Left lung (tissue), 14 donors: ENCODE measurements around the gene NES. TPM values are rescaled to one million over a fixed set of nuclear protein-coding genes. Genes with fewer than 3 reads are reported as not detected.

Experiments used
- ATAC-seq: fragments of 200-7000 bp; cut with Tn5 transposase; one replicate; pipeline ENCODE4 v1.9.1; 2020; ENCODE audit warnings: moderate library complexity
- DNase-seq, 4 donors: peaks; one replicate each; pipeline ENCODE4 v3.0.0-alpha.2; 2013 to 2020
- H3K27ac ChIP-seq, 2 donors: fragments of 200-600 bp; sonication (generic) in 1 of 2; one replicate each; pipeline versions ENCODE4 v1.5.0 to v1.8.0; 2020 to 2021
- H3K27me3 ChIP-seq, 2 donors: fragments of 200-600 bp; sonication (generic) in 1 of 2; one replicate each; pipeline versions ENCODE4 v1.5.0 to v1.8.0; 2020 to 2021
- H3K36me3 ChIP-seq, 2 donors: fragments of 200-600 bp; sonication (generic) in 1 of 2; one replicate each; pipeline versions ENCODE4 v1.5.0 to v1.8.0; 2020 to 2021
- H3K4me1 ChIP-seq, 2 donors: fragments of 200-600 bp; one replicate each; pipeline ENCODE4 v1.8.0; 2021
- H3K4me3 ChIP-seq, 2 donors: fragments of 200-600 bp; sonication (generic) in 1 of 2; one replicate each; pipeline versions ENCODE4 v1.5.0 to v1.8.0; 2020 to 2021; ENCODE audit warnings: mild to moderate bottlenecking in 1 of 2
- H3K9me3 ChIP-seq, 2 donors: fragments of 200-600 bp; sonication (generic) in 1 of 2; one replicate each; pipeline versions ENCODE4 v1.5.0 to v1.8.0; 2020 to 2021
- intact Hi-C, 2 donors: fragments of 100-400 bp; cut with DNase I; formaldehyde crosslinking; loops; one replicate each; pipeline versions ENCODE4 v1.11.2 to v1.14.2; 2022
- long read RNA-seq, 12 donors: library from polyadenylated mRNA in 2 of 12; unstranded in 2 of 12; transcript quantifications; one replicate each; pipeline ENCODE4 v2.0.0 and lab custom pipeline, GENCODE V29; 2019 to 2026
- polyA plus RNA-seq, 6 donors: library from polyadenylated mRNA; unstranded; fragments of 120-200 nt; gene quantifications; one replicate each; pipeline ENCODE4 v1.2.1, GENCODE V29; 2013; ENCODE audit not compliant: insufficient read length in 6 of 6
- total RNA-seq, 2 donors: library from RNA; stranded (reverse); fragmentation: NEBNext Ultra II Directional; extraction: Animal tissue kit (Norgen Biotek cat#: 25700); gene quantifications; one replicate each; pipeline ENCODE4 v1.2.1, GENCODE V29; 2021
- TF ChIP-seq, protein P1 (sequence below), 2 donors: fragments of 200-600 bp; sonication (generic) in 1 of 2; IDR thresholded peaks; one replicate each; pipeline versions ENCODE4 v1.5.0 to v1.8.0; 2021; ENCODE audit warnings: antibody characterized with exemption in 2 of 2
- donor health status: DM: no; HTN: yes; CAD: no.
- donor health status: DM: no; HTN: no; CAD: no.

Gene NES
- total RNA-seq (10 to 100 TPM; 56.9 to 58.5 TPM), polyA plus RNA-seq (10 to 100 TPM; 54.9 to 84.0 (median 71.8) TPM)
- long read RNA-seq, donor 1, full-length matches to known transcripts, result 21 of 26 reads
- long read RNA-seq, donor 1, partial matches to known transcripts, result 5 of 26 reads
- long read RNA-seq, donor 1, other reads (novel, unspliced or antisense), result 0 of 26 reads
- long read RNA-seq, donor 2, full-length matches to known transcripts, result 27 of 27 reads
- long read RNA-seq, donor 2, partial matches to known transcripts, result 0 of 27 reads
- long read RNA-seq, donor 2, other reads (novel, unspliced or antisense), result 0 of 27 reads
- long read RNA-seq, donor 3, full-length matches to known transcripts, result 25 of 25 reads
- long read RNA-seq, donor 3, partial matches to known transcripts, result 0 of 25 reads
- long read RNA-seq, donor 3, other reads (novel, unspliced or antisense), result 0 of 25 reads
- long read RNA-seq, donor 4, full-length matches to known transcripts, result 3 of 9 reads
- long read RNA-seq, donor 4, partial matches to known transcripts, result 0 of 9 reads
- long read RNA-seq, donor 4, other reads (novel, unspliced or antisense), result 6 of 9 reads
- long read RNA-seq, donor 5, full-length matches to known transcripts, result 6 of 6 reads
- long read RNA-seq, donor 5, partial matches to known transcripts, result 0 of 6 reads
- long read RNA-seq, donor 5, other reads (novel, unspliced or antisense), result 0 of 6 reads
- long read RNA-seq, donor 6, full-length matches to known transcripts, result 10 of 10 reads
- long read RNA-seq, donor 6, partial matches to known transcripts, result 0 of 10 reads
- long read RNA-seq, donor 6, other reads (novel, unspliced or antisense), result 0 of 10 reads
- long read RNA-seq, donor 7, full-length matches to known transcripts, result 3 of 3 reads
- long read RNA-seq, donor 7, partial matches to known transcripts, result 0 of 3 reads
- long read RNA-seq, donor 7, other reads (novel, unspliced or antisense), result 0 of 3 reads
- long read RNA-seq, donor 8, full-length matches to known transcripts, result 8 of 8 reads
- long read RNA-seq, donor 8, partial matches to known transcripts, result 0 of 8 reads
- long read RNA-seq, donor 8, other reads (novel, unspliced or antisense), result 0 of 8 reads
- long read RNA-seq, donor 9, result 0 reads
- long read RNA-seq, donor 10, full-length matches to known transcripts, result 16 of 21 reads
- long read RNA-seq, donor 10, partial matches to known transcripts, result 1 of 21 reads
- long read RNA-seq, donor 10, other reads (novel, unspliced or antisense), result 4 of 21 reads
- long read RNA-seq, donor 11, full-length matches to known transcripts, result 28 of 28 reads
- long read RNA-seq, donor 11, partial matches to known transcripts, result 0 of 28 reads
- long read RNA-seq, donor 11, other reads (novel, unspliced or antisense), result 0 of 28 reads
- long read RNA-seq, donor 12, full-length matches to known transcripts, result 13 of 13 reads
- long read RNA-seq, donor 12, partial matches to known transcripts, result 0 of 13 reads
- long read RNA-seq, donor 12, other reads (novel, unspliced or antisense), result 0 of 13 reads

DNA sequence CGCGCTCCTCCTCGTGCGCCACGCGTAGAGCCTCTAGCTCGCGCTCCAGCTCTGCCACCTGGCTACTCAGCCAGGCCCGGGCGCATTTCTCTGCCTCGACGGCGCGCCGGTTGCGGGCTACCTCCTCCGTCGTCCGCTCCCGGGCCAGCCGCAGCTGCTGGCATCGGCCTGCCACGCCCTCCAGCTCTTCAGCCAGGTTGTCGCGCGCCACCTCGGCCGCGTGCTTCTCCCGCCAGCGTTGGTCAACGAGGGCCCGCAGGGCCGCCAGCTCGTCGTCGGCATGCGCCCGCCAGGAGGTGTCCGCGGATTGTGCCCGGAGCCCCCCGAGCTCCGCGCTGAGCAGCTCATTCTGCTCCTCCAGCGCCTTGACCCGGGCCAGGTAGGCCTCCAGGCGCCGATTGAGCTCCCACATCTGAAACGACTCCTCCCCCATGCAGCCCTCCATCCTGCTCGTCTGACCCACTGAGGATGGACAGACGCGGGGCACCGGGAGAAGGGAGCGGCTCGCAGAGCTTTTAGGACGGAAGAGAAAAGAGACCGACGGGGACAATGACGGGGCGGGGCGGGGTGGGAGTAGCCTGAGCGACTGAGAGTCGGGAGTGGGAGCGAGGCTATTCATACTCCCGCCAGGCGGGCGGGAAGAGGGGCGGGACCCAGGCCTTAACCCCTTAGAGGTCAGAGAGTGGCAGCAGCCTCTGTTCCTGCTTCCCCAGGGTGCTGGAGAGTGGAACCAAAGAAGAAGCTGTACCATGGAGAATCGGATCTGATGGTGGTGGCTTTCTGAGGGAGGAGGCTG, at the start of gene NES:
NES (minus strand) TSS at position 588 of the 796 bp plus-strand sequence; CDS start at position 445, 143 bp downstream.
- Histone ChIP-seq H3K27ac (peak within 1 kb of the TSS; percentile 67 to 76), H3K4me1 (peaks cover 0 to 36% of the 10 kb centered on the region in 2 donors), H3K9me3 (no peaks in the 10 kb centered on the region), H3K36me3 (no peaks in the 10 kb centered on the region), H3K4me3 (peak within 1 kb of the TSS; percentile 41 to 53), H3K27me3 (peaks cover 23 to 85% of the 10 kb centered on the region in 2 donors)
- intact Hi-C loops, result no loop called here
- ATAC-seq (peak; percentile 80), DNase-seq (peak in 3 of 4 donors; percentile 59 to 84 (median 77))
- TF ChIP-seq, protein P1, sequence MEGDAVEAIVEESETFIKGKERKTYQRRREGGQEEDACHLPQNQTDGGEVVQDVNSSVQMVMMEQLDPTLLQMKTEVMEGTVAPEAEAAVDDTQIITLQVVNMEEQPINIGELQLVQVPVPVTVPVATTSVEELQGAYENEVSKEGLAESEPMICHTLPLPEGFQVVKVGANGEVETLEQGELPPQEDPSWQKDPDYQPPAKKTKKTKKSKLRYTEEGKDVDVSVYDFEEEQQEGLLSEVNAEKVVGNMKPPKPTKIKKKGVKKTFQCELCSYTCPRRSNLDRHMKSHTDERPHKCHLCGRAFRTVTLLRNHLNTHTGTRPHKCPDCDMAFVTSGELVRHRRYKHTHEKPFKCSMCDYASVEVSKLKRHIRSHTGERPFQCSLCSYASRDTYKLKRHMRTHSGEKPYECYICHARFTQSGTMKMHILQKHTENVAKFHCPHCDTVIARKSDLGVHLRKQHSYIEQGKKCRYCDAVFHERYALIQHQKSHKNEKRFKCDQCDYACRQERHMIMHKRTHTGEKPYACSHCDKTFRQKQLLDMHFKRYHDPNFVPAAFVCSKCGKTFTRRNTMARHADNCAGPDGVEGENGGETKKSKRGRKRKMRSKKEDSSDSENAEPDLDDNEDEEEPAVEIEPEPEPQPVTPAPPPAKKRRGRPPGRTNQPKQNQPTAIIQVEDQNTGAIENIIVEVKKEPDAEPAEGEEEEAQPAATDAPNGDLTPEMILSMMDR (IDR thresholded peaks at IDR 0.05), result no peak

DNA sequence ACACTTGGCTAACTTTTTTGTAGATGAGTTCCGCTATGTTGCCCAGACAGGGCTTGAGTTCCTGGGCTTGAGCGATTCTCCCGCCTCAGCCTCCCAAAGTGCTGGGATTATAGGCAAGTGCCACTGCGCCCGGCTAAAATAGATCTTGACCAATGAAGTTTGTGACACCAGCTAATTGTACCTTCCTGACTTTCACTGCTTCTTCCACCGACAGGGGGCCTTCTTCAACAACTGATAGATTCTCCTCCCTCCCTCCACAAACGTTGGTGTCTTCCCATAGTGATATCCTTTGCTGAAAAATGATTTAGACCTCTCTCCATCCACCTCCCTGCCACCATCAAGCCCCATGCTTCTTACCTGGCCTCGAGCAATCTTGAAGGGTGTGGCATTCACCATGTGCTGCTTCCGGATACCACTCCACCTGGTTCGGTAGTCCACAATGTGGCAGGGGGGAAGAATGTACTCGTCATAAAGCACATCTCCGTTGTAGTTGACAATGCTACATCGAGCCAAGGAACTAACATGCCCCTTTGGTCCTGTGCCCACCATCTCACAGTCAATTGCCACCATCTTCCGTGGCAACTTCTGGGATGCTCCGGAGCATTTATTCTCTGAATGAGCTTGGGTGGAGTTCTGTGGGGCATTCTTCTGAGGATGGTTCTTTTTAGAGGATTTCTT, 49.5 kb upstream of the NES start:
- Histone ChIP-seq H3K4me1 (peaks cover 32 to 56% of the 10 kb centered on the region in 2 donors), H3K27me3 (no peaks in the 10 kb centered on the region), H3K4me3 (peak overlapping the region in 1 of 2 donors; percentile 64), H3K27ac (no peak overlapping the region), H3K36me3 (peaks cover 5 to 42% of the 10 kb centered on the region in 2 donors), H3K9me3 (no peaks in the 10 kb centered on the region)
- ATAC-seq (peak; percentile 9), DNase-seq (peak in 1 of 4 donors; percentile 40)
- TF ChIP-seq, protein P1 (IDR thresholded peaks at IDR 0.05), result peak; percentile 18 to 33
- intact Hi-C loops, result no loop called here

DNA sequence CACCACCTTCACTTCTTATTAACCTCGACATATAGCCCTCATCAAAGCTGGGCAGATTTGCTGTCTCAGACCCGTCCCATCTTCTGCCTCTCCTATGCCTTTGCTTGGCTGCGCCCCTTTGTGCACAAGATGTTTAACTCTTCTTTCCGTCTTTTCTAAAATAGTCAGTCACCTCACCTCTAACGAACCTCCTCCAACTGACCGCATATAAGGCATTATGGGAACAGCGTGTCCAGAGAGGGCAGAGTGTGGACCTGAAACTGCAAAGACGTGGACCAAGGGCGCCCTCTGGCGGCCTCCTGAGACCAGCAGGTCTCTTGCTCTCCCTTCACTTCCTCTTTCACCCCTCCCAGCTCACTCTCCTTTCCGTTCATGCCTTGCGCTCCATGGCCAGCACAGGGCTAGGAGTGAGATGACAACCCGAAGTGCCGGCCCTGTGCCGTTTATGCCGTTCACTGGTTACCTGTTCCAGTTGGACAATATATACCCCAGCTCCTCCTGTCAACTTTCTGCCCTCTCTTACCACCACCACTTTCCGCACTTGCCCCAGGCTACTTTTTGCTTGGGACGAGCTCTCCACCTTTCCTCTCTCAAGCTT, 48.6 kb upstream of the NES start:
- intact Hi-C loops, result loop anchor here in 1 of 2 donors (2.0 kb wide), 1 partner anchor 37 kb away; no protein-coding TSS in a partner anchor
- peak; percentile 80 for ATAC-seq
- no peaks in the 10 kb centered on the region for H3K27me3 ChIP-seq
- H3K27ac ChIP-seq, result peak overlapping the region in 1 of 2 donors; percentile 40
- peaks cover 32 to 56% of the 10 kb centered on the region in 2 donors for H3K4me1 ChIP-seq
- peak overlapping the region in 1 of 2 donors; percentile 64 for H3K4me3 ChIP-seq
- H3K9me3 ChIP-seq, result no peaks in the 10 kb centered on the region
- H3K36me3 ChIP-seq, result peaks cover 5 to 51% of the 10 kb centered on the region in 2 donors
- peak; percentile 85 to 96 (median 91) for DNase-seq
- TF ChIP-seq, protein P1 (IDR thresholded peaks at IDR 0.05), result peak; percentile 91 to 97
